Tibial nerve (tissue), 4 donors: ENCODE data around the gene RALGDS.

ENCODE experiments used
- CTCF ChIP-seq, 5 experiments: fragments of 200-600 bp in 3 of 5; fragments of 450-650 bp in 2 of 5; sonication (generic) in 3 of 5; IDR thresholded peaks; one replicate each; pipeline ENCODE4 v1.5.1; 2016 to 2019; ENCODE audit warnings: antibody characterized with exemption in 5 of 5, mild to moderate bottlenecking in 3 of 5, moderate library complexity in 2 of 5
- EP300 ChIP-seq, 2 donors: sonication (generic); formaldehyde crosslinking; IDR thresholded peaks; one replicate each; pipeline ENCODE4 v1.6.1; 2017; ENCODE audit warnings: antibody characterized with exemption in 2 of 2, mild to moderate bottlenecking in 1 of 2
- POLR2A ChIP-seq, 2 donors: fragments of 450-650 bp; IDR thresholded peaks; one replicate each; pipeline ENCODE4 v1.6.1; 2017; ENCODE audit warnings: antibody characterized with exemption in 2 of 2, mild to moderate bottlenecking in 2 of 2, moderate library complexity in 2 of 2

- TF ChIP-seq CTCF (IDR thresholded peaks at IDR 0.05) (no peak), EP300 (IDR thresholded peaks at IDR 0.05) (peak; percentile 34 to 62), POLR2A (IDR thresholded peaks at IDR 0.05) (no peak)
Measured at GRCh38 chr9:133125941-133126696, 5.1 kb upstream of the RALGDS start.
